22Rv1 (cell line): ENCODE measurements around the gene FAM89B.

Source experiments
- ZFX ChIP-seq: fragments of 450-650 bp; IDR thresholded peaks from 2 replicates; pipeline ENCODE4 v1.6.1; 2017; ENCODE audit warnings: antibody characterized with exemption, borderline replicate concordance
- TF ChIP-seq, protein P1 (sequence below): fragments of 450-650 bp; IDR thresholded peaks from 2 replicates; pipeline ENCODE4 v1.5.1; 2017; ENCODE audit warnings: mild to moderate bottlenecking

- TF ChIP-seq, protein P1, sequence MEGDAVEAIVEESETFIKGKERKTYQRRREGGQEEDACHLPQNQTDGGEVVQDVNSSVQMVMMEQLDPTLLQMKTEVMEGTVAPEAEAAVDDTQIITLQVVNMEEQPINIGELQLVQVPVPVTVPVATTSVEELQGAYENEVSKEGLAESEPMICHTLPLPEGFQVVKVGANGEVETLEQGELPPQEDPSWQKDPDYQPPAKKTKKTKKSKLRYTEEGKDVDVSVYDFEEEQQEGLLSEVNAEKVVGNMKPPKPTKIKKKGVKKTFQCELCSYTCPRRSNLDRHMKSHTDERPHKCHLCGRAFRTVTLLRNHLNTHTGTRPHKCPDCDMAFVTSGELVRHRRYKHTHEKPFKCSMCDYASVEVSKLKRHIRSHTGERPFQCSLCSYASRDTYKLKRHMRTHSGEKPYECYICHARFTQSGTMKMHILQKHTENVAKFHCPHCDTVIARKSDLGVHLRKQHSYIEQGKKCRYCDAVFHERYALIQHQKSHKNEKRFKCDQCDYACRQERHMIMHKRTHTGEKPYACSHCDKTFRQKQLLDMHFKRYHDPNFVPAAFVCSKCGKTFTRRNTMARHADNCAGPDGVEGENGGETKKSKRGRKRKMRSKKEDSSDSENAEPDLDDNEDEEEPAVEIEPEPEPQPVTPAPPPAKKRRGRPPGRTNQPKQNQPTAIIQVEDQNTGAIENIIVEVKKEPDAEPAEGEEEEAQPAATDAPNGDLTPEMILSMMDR: no peak
- TF ChIP-seq ZFX: no peak
These were observed 38.1 kb downstream of the FAM89B start for GRCh38 chr11:65610404-65610803.
